Transverse colon (tissue), 4 donors: Measurements from ENCODE around the gene IL1RN.

Source experiments
- CTCF ChIP-seq, 5 experiments: fragments of 200-600 bp in 3 of 5; fragments of 450-650 bp in 2 of 5; sonication (generic) in 3 of 5; IDR thresholded peaks; 1 replicate in 2 of 5; 2 replicates in 3 of 5; pipeline ENCODE4 v1.5.1; 2016 to 2017; ENCODE audit warnings: antibody characterized with exemption in 5 of 5, inconsistent platforms in 3 of 5, mild to moderate bottlenecking in 2 of 5, moderate library complexity in 1 of 5
- POLR2AphosphoS5 ChIP-seq, 3 donors: sonication (generic); formaldehyde crosslinking; IDR thresholded peaks; one replicate each; pipeline ENCODE4 v1.6.1; 2016; ENCODE audit warnings: antibody characterized with exemption in 3 of 3

- no peak for TF ChIP-seq CTCF (IDR thresholded peaks at IDR 0.05)
- no peak for TF ChIP-seq POLR2AphosphoS5 (IDR thresholded peaks at IDR 0.05)
These were observed 6.6 kb downstream of the IL1RN start for GRCh38 chr2:113133704-113134598.
